HUES48 (cell line): ENCODE data around the gene CTCF.

Experiments
- H3K27ac ChIP-seq: one replicate; pipeline ENCODE4 v1.7.0; 2013; ENCODE audit warnings: low read depth, low read length, inconsistent platforms
- H3K27me3 ChIP-seq: 2 replicates; pipeline ENCODE4 v1.6.1; 2013; ENCODE audit warnings: mild to moderate bottlenecking, low read length; ENCODE audit not compliant: control insufficient read depth, insufficient read depth
- H3K36me3 ChIP-seq: 2 replicates; pipeline ENCODE4 v1.6.1; 2013; ENCODE audit warnings: low read length; ENCODE audit not compliant: control insufficient read depth, insufficient read depth
- H3K4me1 ChIP-seq: 2 replicates; pipeline ENCODE4 v1.6.1; 2013; ENCODE audit warnings: mild to moderate bottlenecking, low read length; ENCODE audit not compliant: control insufficient read depth, insufficient read depth
- H3K4me3 ChIP-seq: 2 replicates; pipeline ENCODE4 v1.5.1; 2013; ENCODE audit warnings: mild to moderate bottlenecking, low read depth, low read length
- H3K9ac ChIP-seq: 2 replicates; pipeline ENCODE4 v1.6.1; 2013; ENCODE audit warnings: mild to moderate bottlenecking, low read depth, low read length, moderate library complexity
- H3K9me3 ChIP-seq: 2 replicates; pipeline ENCODE4 v1.6.1; 2013; ENCODE audit warnings: low read length; ENCODE audit not compliant: control insufficient read depth, insufficient read depth

Gene CTCF

GRCh38 chr16:67535201-67535600 lies 27.1 kb upstream of the CTCF start:
- no peaks in the 10 kb centered on the region for H3K36me3 ChIP-seq

GRCh38 chr16:67537270-67537635 lies 25.1 kb upstream of the CTCF start:
- peak overlapping the region; percentile 22; the same call in 1 of the 2 replicates for H3K9ac ChIP-seq
- peak overlapping the region; percentile 66 for H3K4me3 ChIP-seq
- peaks cover 84% of the 10 kb centered on the region for H3K27me3 ChIP-seq
- H3K27ac ChIP-seq, result peak overlapping the region; percentile 36
- H3K4me1 ChIP-seq, result peaks cover 3% of the 10 kb centered on the region; the same call in 1 of the 2 replicates
- no peaks in the 10 kb centered on the region for H3K9me3 ChIP-seq
- H3K36me3 ChIP-seq, result 0 out of 2 replicates have a peak, but pooled peaks cover 4% of the 10 kb centered on the region

More at GRCh38 chr16:67535201-67535600, 27.1 kb upstream of the CTCF start:
- no peak overlapping the region for H3K27ac ChIP-seq
- peaks cover 97% of the 10 kb centered on the region for H3K27me3 ChIP-seq
- no peaks in the 10 kb centered on the region for H3K9me3 ChIP-seq
- no peak overlapping the region for H3K4me3 ChIP-seq
- peaks cover 3% of the 10 kb centered on the region; the same call in 1 of the 2 replicates for H3K4me1 ChIP-seq
- H3K9ac ChIP-seq, result no peak overlapping the region

- H3K36me3 ChIP-seq, result 0 out of 2 replicates have a peak, but pooled peaks cover 5% of the 10 kb centered on the region
- peaks cover 3% of the 10 kb centered on the region; the same call in 1 of the 2 replicates for H3K4me1 ChIP-seq
- H3K9ac ChIP-seq, result peak overlapping the region; percentile 22; the same call in 1 of the 2 replicates
- H3K27me3 ChIP-seq, result peaks cover 77% of the 10 kb centered on the region
- no peaks in the 10 kb centered on the region for H3K9me3 ChIP-seq
- peak overlapping the region; percentile 66 for H3K4me3 ChIP-seq
- H3K27ac ChIP-seq, result peak overlapping the region; percentile 36
These were observed 24.4 kb upstream of the CTCF start for GRCh38 chr16:67537636-67538591.

- Histone ChIP-seq H3K27me3 (peaks cover 69% of the 10 kb centered on the region), H3K9ac (no peak overlapping the region), H3K4me3 (peak overlapping the region; percentile 66), H3K9me3 (no peaks in the 10 kb centered on the region), H3K36me3 (0 out of 2 replicates have a peak, but pooled peaks cover 5% of the 10 kb centered on the region), H3K27ac (no peak overlapping the region), H3K4me1 (peaks cover 3% of the 10 kb centered on the region; the same call in 1 of the 2 replicates)
These were observed 23.6 kb upstream of the CTCF start for GRCh38 chr16:67538666-67539101.

GRCh38 chr16:67539271-67539670 lies 23.1 kb upstream of the CTCF start:
- Histone ChIP-seq H3K9me3 (no peaks in the 10 kb centered on the region), H3K27me3 (peaks cover 64% of the 10 kb centered on the region), H3K9ac (no peak overlapping the region), H3K36me3 (0 out of 2 replicates have a peak, but pooled peaks cover 5% of the 10 kb centered on the region), H3K4me3 (no peak overlapping the region), H3K4me1 (peaks cover 3% of the 10 kb centered on the region; the same call in 1 of the 2 replicates), H3K27ac (no peak overlapping the region)

- no peaks in the 10 kb centered on the region for H3K9me3 ChIP-seq
- H3K4me3 ChIP-seq, result no peak overlapping the region
- H3K4me1 ChIP-seq, result peaks cover 3% of the 10 kb centered on the region; the same call in 1 of the 2 replicates
- no peak overlapping the region for H3K27ac ChIP-seq
- peaks cover 57% of the 10 kb centered on the region for H3K27me3 ChIP-seq
- H3K36me3 ChIP-seq, result 0 out of 2 replicates have a peak, but pooled peaks cover 5% of the 10 kb centered on the region
- H3K9ac ChIP-seq, result no peak overlapping the region
These were observed 22.4 kb upstream of the CTCF start for GRCh38 chr16:67539691-67540635.

- no peaks in the 10 kb centered on the region for H3K9me3 ChIP-seq
- peaks cover 3% of the 10 kb centered on the region; the same call in 1 of the 2 replicates for H3K4me1 ChIP-seq
- H3K27me3 ChIP-seq, result peaks cover 49% of the 10 kb centered on the region
- H3K9ac ChIP-seq, result no peak overlapping the region
- H3K4me3 ChIP-seq, result no peak overlapping the region
- 0 out of 2 replicates have a peak, but pooled peaks cover 5% of the 10 kb centered on the region for H3K36me3 ChIP-seq
- H3K27ac ChIP-seq, result no peak overlapping the region
These were observed 21.6 kb upstream of the CTCF start for GRCh38 chr16:67540756-67541155.

- Histone ChIP-seq H3K9ac (no peak overlapping the region), H3K9me3 (no peaks in the 10 kb centered on the region), H3K36me3 (0 out of 2 replicates have a peak, but pooled peaks cover 8% of the 10 kb centered on the region), H3K4me3 (no peak overlapping the region), H3K27me3 (peaks cover 41% of the 10 kb centered on the region), H3K4me1 (peaks cover 3% of the 10 kb centered on the region; the same call in 1 of the 2 replicates), H3K27ac (no peak overlapping the region)
These were observed 20.7 kb upstream of the CTCF start for GRCh38 chr16:67541391-67542263.

- Histone ChIP-seq H3K9ac (no peak overlapping the region), H3K36me3 (0 out of 2 replicates have a peak, but pooled peaks cover 8% of the 10 kb centered on the region), H3K27ac (no peak overlapping the region), H3K4me3 (no peak overlapping the region), H3K4me1 (peaks cover 4% of the 10 kb centered on the region), H3K9me3 (no peaks in the 10 kb centered on the region), H3K27me3 (peaks cover 32% of the 10 kb centered on the region)
These were observed 19.9 kb upstream of the CTCF start for GRCh38 chr16:67542464-67542863.
